HCT116 (cell line): ENCODE results near the gene CNN1. TPM values are rescaled to one million over a fixed set of nuclear protein-coding genes. Genes with fewer than 3 reads are reported as not detected.
"Not testable (repeated sequence)": the region's sequence is repeated elsewhere in the genome, so short reads cannot be mapped to it uniquely, and the experiment has no call there.

ENCODE experiments used
- ATAC-seq: fragments of 200-7000 bp; cut with Tn5 transposase; 2 replicates; pipeline ENCODE4 v1.9.1; 2020; ENCODE audit warnings: mild to moderate bottlenecking, moderate library complexity
- BruUV-seq: library from RNA; stranded (reverse); fragments of 400-500 nt; replicated peaks from 2 replicates; lab custom pipeline; 2021; lab: Mats Ljungman, UMichigan
- CTCF ChIA-PET: fragments of 300-600 bp; sonication (Branson Sonifier 250); formaldehyde crosslinking; loops from one replicate; lab custom pipeline; 2021; ENCODE audit warnings: antibody characterized with exemption; lab: Charles Lee
- POLR2A ChIA-PET: fragments of 300-600, 350-600 bp; sonication (Branson Sonifier 250); formaldehyde crosslinking; loops from one replicate; lab custom pipeline; 2021; ENCODE audit warnings: antibody characterized with exemption; lab: Charles Lee
- RAD21 ChIA-PET, 2 experiments: fragments of 300-600 bp; sonication (Branson Sonifier 250); formaldehyde crosslinking; loops; one replicate each; lab custom pipeline; 2023; ENCODE audit warnings: low total read pairs in 2 of 2; ENCODE audit not compliant: uncharacterized antibody in 2 of 2, unreplicated experiment in 2 of 2, low non-redundant PET in 1 of 2; lab: Charles Lee
- DNase-seq: peaks from one replicate; pipeline ENCODE4 v3.0.0-alpha.2; 2010; ENCODE audit warnings: low read depth, low spot score
- H2AFZ ChIP-seq: fragments of 200-600 bp; shearing (Covaris generic), sonication (generic); 2 replicates; pipeline ENCODE4 v1.6.1; 2017; ENCODE audit warnings: low read depth, mixed run types, mixed read lengths, antibody characterized with exemption, low read length; ENCODE audit not compliant: poor library complexity, severe bottlenecking
- H3K27ac ChIP-seq: 2 replicates; pipeline ENCODE4 v1.5.1; 2012; ENCODE audit warnings: low read depth, low read length
- H3K27me3 ChIP-seq: fragments of 200-600 bp; sonication (generic); 2 replicates; pipeline ENCODE4 v1.6.1; 2016; ENCODE audit warnings: mixed run types, low read length, mixed read lengths; ENCODE audit not compliant: insufficient read depth
- H3K36me3 ChIP-seq, 2 experiments: fragments of 200-500 bp in 1 of 2; fragments of 200-600 bp in 1 of 2; sonication (Bioruptor generic) in 1 of 2; sonication (generic) in 1 of 2; 2 replicates each; pipeline versions ENCODE4 v1.5.1 to v1.6.1; 2014 to 2016; ENCODE audit warnings: low read length in 2 of 2, inconsistent platforms in 1 of 2, mixed read lengths in 1 of 2, mixed run types in 1 of 2; ENCODE audit not compliant: insufficient read depth in 2 of 2, control insufficient read depth in 1 of 2
- H3K4me1 ChIP-seq, 2 experiments: fragments of 200-600 bp in 1 of 2; sonication (generic) in 1 of 2; 2 replicates each; pipeline versions ENCODE4 v1.5.1 to v1.6.1; 2012 to 2017; ENCODE audit warnings: low read length in 2 of 2, inconsistent platforms in 1 of 2, mild to moderate bottlenecking in 1 of 2, mixed read lengths in 1 of 2, mixed run types in 1 of 2, moderate library complexity in 1 of 2; ENCODE audit not compliant: insufficient read depth in 2 of 2, control insufficient read depth in 1 of 2
- H3K4me2 ChIP-seq: fragments of 200-600 bp; sonication (generic); 2 replicates; pipeline ENCODE4 v1.6.1; 2017; ENCODE audit warnings: mixed run types, low read length, mixed read lengths
- H3K4me3 ChIP-seq, 2 experiments: fragments of 200-600 bp in 1 of 2; sonication (generic) in 1 of 2; replicated peaks in 1 of 2; 2 replicates each; pipeline ENCODE4 v1.5.1; 2011 to 2016; ENCODE audit warnings: low read length in 2 of 2, control low read depth in 1 of 2, low read depth in 1 of 2, mild to moderate bottlenecking in 1 of 2, mixed read lengths in 1 of 2, mixed run types in 1 of 2
- H3K79me2 ChIP-seq: fragments of 200-600 bp; sonication (generic); 2 replicates; pipeline ENCODE4 v1.6.1; 2017; ENCODE audit warnings: mild to moderate bottlenecking, mixed run types, low read length, moderate library complexity, mixed read lengths; ENCODE audit not compliant: insufficient read depth
- H3K9ac ChIP-seq: fragments of 200-600 bp; sonication (generic); 2 replicates; pipeline ENCODE4 v1.6.1; 2016; ENCODE audit warnings: low read length, mixed read lengths
- H3K9me2 ChIP-seq: fragments of 200-600 bp; sonication (generic), shearing (Covaris generic); 2 replicates; pipeline ENCODE4 v1.6.1; 2017; ENCODE audit warnings: mixed run types, mild to moderate bottlenecking, moderate library complexity; ENCODE audit not compliant: insufficient read depth
- H3K9me3 ChIP-seq, 2 experiments: fragments of 200-500 bp in 1 of 2; fragments of 200-600 bp in 1 of 2; sonication (Bioruptor generic) in 1 of 2; sonication (generic) in 1 of 2; 2 replicates each; pipeline ENCODE4 v1.6.1; 2014 to 2017; ENCODE audit warnings: low read length in 2 of 2, mixed read lengths in 2 of 2, inconsistent platforms in 1 of 2, low read depth in 1 of 2, mild to moderate bottlenecking in 1 of 2, mixed run types in 1 of 2, moderate library complexity in 1 of 2; ENCODE audit not compliant: control insufficient read depth in 1 of 2, insufficient read depth in 1 of 2
- H4K20me1 ChIP-seq: fragments of 200-600 bp; sonication (generic), shearing (Covaris generic); 2 replicates; pipeline ENCODE4 v1.6.1; 2017; ENCODE audit warnings: mixed run types, mild to moderate bottlenecking, moderate library complexity; ENCODE audit not compliant: insufficient read depth
- CBX3 ChIP-seq: IDR thresholded peaks from 2 replicates; pipeline ENCODE4 v1.6.1; 2012; ENCODE audit warnings: low read depth
- intact Hi-C: fragments of 100-400 bp; cut with micrococcal nuclease; formaldehyde crosslinking; loops from 2 replicates; pipeline ENCODE4 v1.10.0; 2022
- total RNA-seq: library from RNA; stranded (reverse); gene quantifications from one replicate; pipeline ENCODE4 v1.2.1, GENCODE V29; 2021; ENCODE audit not compliant: unreplicated experiment
- TF ChIP-seq, protein P1 (sequence below), 3 experiments: fragments of 200-600 bp in 1 of 3; sonication (generic) in 1 of 3; IDR thresholded peaks in 2 of 3; conservative IDR thresholded peaks in 1 of 3; 2 replicates each; pipeline ENCODE4 v1.5.1; 2012 to 2017; ENCODE audit warnings: low read depth in 2 of 3, low read length in 2 of 3, antibody characterized with exemption in 1 of 3, borderline replicate concordance in 1 of 3, control low read depth in 1 of 3, mild to moderate bottlenecking in 1 of 3, mixed read lengths in 1 of 3, mixed run types in 1 of 3, moderate library complexity in 1 of 3; ENCODE audit not compliant: insufficient read depth in 1 of 3

Gene CNN1
- total RNA-seq, 1 experiment from 2014 or later: 0.64 TPM

DNA sequence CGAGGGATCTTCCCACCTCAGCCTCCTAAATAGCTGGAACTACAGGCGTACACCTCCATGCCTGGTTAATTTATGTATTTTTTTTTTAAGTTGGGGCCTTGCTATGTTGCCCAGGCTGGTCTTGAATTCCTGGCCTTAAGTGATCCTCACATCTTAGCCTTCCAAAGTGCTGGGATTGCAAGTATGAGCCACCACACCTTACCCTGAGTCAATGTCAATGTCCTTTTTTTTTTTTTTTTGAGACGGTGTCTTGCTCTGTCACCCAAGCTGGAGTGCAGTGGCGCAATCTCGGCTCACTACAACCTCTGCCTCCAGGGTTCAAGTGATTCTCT, 27.0 kb downstream of the CNN1 start:
- H4K20me1 ChIP-seq, H3K4me3 ChIP-seq, H3K27ac ChIP-seq, H2AFZ ChIP-seq, intact Hi-C loops, H3K4me2 ChIP-seq, POLR2A ChIA-PET, H3K9ac ChIP-seq, H3K9me3 ChIP-seq, H3K79me2 ChIP-seq, H3K9me2 ChIP-seq, H3K36me3 ChIP-seq, ATAC-seq, H3K27me3 ChIP-seq, CTCF ChIA-PET, H3K4me1 ChIP-seq, BruUV-seq, DNase-seq: not testable (repeated sequence)
- RAD21 ChIA-PET: interaction anchor here in 1 of 2 experiments (0.7 kb wide), 1 partner anchor 8 kb away, joined by 3 read pairs; no protein-coding TSS in a partner anchor

DNA sequence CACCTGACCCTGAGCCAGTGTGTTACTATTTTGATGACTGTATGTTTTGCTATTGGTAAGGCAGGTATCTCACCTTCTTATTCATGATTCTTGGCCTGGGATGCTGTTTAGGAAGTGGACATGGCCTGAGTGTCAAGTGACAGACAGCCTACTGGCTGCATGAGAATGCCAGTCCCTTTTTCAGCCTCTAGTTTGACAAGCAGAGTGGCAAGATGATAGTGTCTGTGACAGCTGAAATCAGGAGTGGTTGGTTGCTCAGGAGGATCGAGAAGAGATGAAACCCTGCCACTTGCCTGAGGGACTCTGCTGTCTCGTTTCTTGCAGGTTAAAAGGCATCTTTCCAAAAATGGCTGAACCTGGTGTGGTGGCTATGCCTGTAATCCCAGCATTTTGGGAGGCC, 27.5 kb downstream of the CNN1 start:
- DNase-seq (no peak), ATAC-seq (no peak)
- no peaks in the 10 kb centered on the region for H4K20me1 ChIP-seq
- no TSS peak for BruUV-seq
- no peaks in the 10 kb centered on the region for H3K79me2 ChIP-seq
- intact Hi-C loops: no loop called here
- H3K4me2 ChIP-seq: no peak overlapping the region
- H2AFZ ChIP-seq: no peak overlapping the region
- H3K36me3 ChIP-seq: no peaks in the 10 kb centered on the region
- H3K27ac ChIP-seq: no peak overlapping the region
- ChIA-PET CTCF (no interaction called here), RAD21 (interaction anchor here in 1 of 2 experiments (0.7 kb wide), 1 partner anchor 7 kb away, joined by 3 read pairs; no protein-coding TSS in a partner anchor), POLR2A (no interaction called here)
- no peaks in the 10 kb centered on the region for H3K27me3 ChIP-seq
- H3K4me1 ChIP-seq: no peaks in the 10 kb centered on the region
- H3K9me2 ChIP-seq: no peaks in the 10 kb centered on the region
- H3K9me3 ChIP-seq: no peaks in the 10 kb centered on the region
- no peak for TF ChIP-seq CBX3
- TF ChIP-seq, protein P1, sequence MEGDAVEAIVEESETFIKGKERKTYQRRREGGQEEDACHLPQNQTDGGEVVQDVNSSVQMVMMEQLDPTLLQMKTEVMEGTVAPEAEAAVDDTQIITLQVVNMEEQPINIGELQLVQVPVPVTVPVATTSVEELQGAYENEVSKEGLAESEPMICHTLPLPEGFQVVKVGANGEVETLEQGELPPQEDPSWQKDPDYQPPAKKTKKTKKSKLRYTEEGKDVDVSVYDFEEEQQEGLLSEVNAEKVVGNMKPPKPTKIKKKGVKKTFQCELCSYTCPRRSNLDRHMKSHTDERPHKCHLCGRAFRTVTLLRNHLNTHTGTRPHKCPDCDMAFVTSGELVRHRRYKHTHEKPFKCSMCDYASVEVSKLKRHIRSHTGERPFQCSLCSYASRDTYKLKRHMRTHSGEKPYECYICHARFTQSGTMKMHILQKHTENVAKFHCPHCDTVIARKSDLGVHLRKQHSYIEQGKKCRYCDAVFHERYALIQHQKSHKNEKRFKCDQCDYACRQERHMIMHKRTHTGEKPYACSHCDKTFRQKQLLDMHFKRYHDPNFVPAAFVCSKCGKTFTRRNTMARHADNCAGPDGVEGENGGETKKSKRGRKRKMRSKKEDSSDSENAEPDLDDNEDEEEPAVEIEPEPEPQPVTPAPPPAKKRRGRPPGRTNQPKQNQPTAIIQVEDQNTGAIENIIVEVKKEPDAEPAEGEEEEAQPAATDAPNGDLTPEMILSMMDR (IDR thresholded peaks at IDR 0.05 in 2 of 3, conservative IDR thresholded peaks at IDR 0.05 in 1 of 3; ENCODE audit: borderline replicate concordance in 1 of 3, insufficient read depth in 1 of 3, low read depth in 2 of 3, low read length in 2 of 3): no peak
- no peak overlapping the region for H3K4me3 ChIP-seq
- H3K9ac ChIP-seq: no peak overlapping the region
